Adrenal gland (tissue), 12 donors: ENCODE data around the gene WIPF1. TPM values are rescaled to one million over a fixed set of nuclear protein-coding genes. Genes with fewer than 3 reads are reported as not detected.
A peak's percentile ranks its signal among the peaks of the same experiment; 100 is the strongest.

ENCODE experiments used
- DNase-seq, 7 donors: peaks; one replicate each; pipeline ENCODE4 v3.0.0-alpha.2; 2019 to 2020
- H3K27ac ChIP-seq, 5 donors: fragments of 200-600 bp; sonication (generic) in 4 of 5; 1 replicate in 3 of 5; 2 replicates in 2 of 5; pipeline versions ENCODE4 v1.5.1 to v1.8.0; 2016 to 2020; ENCODE audit warnings: mild to moderate bottlenecking in 1 of 5
- H3K27me3 ChIP-seq: fragments of 200-600 bp; 2 replicates; pipeline ENCODE4 v1.8.0; 2021
- H3K36me3 ChIP-seq, 2 donors: fragments of 200-600 bp; replicated peaks in 1 of 2; 1 replicate in 1 of 2; 2 replicates in 1 of 2; pipeline versions ENCODE4 v1.5.1 to v1.8.0; 2018 to 2022
- H3K4me1 ChIP-seq, 2 donors: fragments of 200-600 bp; replicated peaks in 1 of 2; 1 replicate in 1 of 2; 2 replicates in 1 of 2; pipeline versions ENCODE4 v1.5.1 to v1.8.0; 2018 to 2021
- H3K4me3 ChIP-seq, 4 donors: fragments of 200-600 bp; sonication (generic) in 3 of 4; one replicate each; pipeline ENCODE4 v1.5.1; 2016 to 2018
- H3K9me3 ChIP-seq, 3 donors: fragments of 200-600 bp; sonication (generic) in 1 of 3; replicated peaks in 1 of 3; 1 replicate in 2 of 3; 2 replicates in 1 of 3; pipeline versions ENCODE4 v1.5.1 to v1.8.0; 2016 to 2021
- CTCF ChIP-seq, 6 experiments: fragments of 450-650 bp in 4 of 6; fragments of 200-600 bp in 2 of 6; sonication (generic) in 1 of 6; IDR thresholded peaks; 1 replicate in 5 of 6; 2 replicates in 1 of 6; pipeline versions ENCODE4 v1.5.1 to v1.8.0; 2016 to 2021; ENCODE audit warnings: antibody characterized with exemption in 6 of 6, mild to moderate bottlenecking in 2 of 6, moderate library complexity in 1 of 6
- POLR2A ChIP-seq, 2 donors: fragments of 450-650 bp; IDR thresholded peaks; one replicate each; pipeline ENCODE4 v1.6.1; 2017; ENCODE audit warnings: antibody characterized with exemption in 2 of 2, mild to moderate bottlenecking in 2 of 2, moderate library complexity in 1 of 2
- WGBS, 4 donors: extraction: QIAGEN DNeasy Blood & Tissue Kit in 2 of 4; methylation state at CpG; one replicate each; pipeline versions ENCODE4 v1.1.5 to v1.1.7; 2013 to 2017; 5-methylcytosine and 5-hydroxymethylcytosine counted together
- intact Hi-C, 2 donors: fragments of 100-400 bp; cut with DNase I; formaldehyde crosslinking; loops; one replicate each; pipeline versions ENCODE4 v1.14.1 to v1.15.0; 2022 to 2023
- polyA plus RNA-seq, 3 donors: library from polyadenylated mRNA; stranded (reverse); fragments of 200-250 nt in 2 of 3; fragments of 350-450 nt in 1 of 3; fragmentation: Illumina TruSeq in 1 of 3; extraction: RNeasy Lipid Tissue Mini Kit (QIAGEN cat#74804) in 1 of 3; gene quantifications; one replicate each; pipeline ENCODE4 v1.2.3, GENCODE V29; 2013 to 2014
- total RNA-seq, 9 donors: library from RNA; depleted of rRNA in 4 of 9; stranded (reverse); fragments of >200 nt in 4 of 9; fragments of 120-200 nt in 1 of 9; fragmentation: NEBNext Ultra II Directional in 1 of 9; extraction: Animal tissue kit (Norgen Biotek cat#: 25700) in 1 of 9; gene quantifications; one replicate each; pipeline versions ENCODE4 v1.1.0 to v1.2.4, GENCODE V29; 2013 to 2023
- donor health status: healthy with polysubstance abuse.
- donor health status: Bipolar disorder and iron deficiency.
- donor health status: DM: yes; HTN: yes; CAD: no.
- donor health status: DM: no; HTN: no; CAD: no.
- donor health status: DM: no; HTN: no; CAD: no.
- donor health status: DM: yes; HTN: yes; CAD: no.

The WIPF1 gene
- total and polyA plus RNA-seq, 12 donors: 4.8 to 42.4 (median 24.6) TPM

DNA sequence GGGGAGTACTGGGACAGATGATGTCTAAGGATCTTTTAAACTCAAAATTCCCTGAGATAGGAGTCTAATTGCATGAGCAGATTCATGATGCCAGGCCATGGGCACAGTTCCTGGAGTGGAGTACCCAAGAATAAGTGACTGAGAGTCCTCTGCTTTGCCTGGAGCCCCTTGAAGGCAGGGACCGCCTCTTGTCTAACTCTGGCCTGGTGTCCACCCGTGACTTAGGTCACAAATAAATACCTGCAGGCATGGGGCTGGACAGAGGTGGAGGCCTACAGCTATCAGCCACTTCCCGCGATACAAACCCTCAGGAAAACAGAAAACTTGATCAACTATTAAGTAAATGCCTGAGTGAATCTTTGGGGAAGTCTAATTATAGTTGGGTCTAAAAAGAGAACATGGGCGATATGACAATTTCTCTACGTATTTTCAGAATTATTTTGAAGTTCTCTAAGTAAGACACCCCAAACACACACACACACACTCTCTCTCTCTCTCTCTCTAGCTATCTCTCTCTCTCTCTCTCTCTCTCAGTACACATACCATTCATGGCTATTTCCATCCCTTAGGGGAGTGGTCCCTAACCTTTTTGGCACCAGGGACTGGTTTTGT is 1.8 kb upstream of the WIPF1 start:
- Histone ChIP-seq H3K4me1 (peaks cover 13 to 30% of the 10 kb centered on the region in 2 donors), H3K36me3 (no peaks in the 10 kb centered on the region), H3K27ac (peak overlapping the region in 3 of 5 donors; percentile 31 to 76 (median 59)), H3K4me3 (no peak overlapping the region), H3K27me3 (no peaks in the 10 kb centered on the region), H3K9me3 (no peaks in the 10 kb centered on the region)
- intact Hi-C loops: no loop called here
- TF ChIP-seq CTCF (IDR thresholded peaks at IDR 0.05) (no peak), POLR2A (IDR thresholded peaks at IDR 0.05) (no peak)
- no peak for DNase-seq
- 77 to 90% (median 86%) methylated on average over 6 of the region's 6 CpGs for WGBS, 4 donors

- Histone ChIP-seq H3K27ac (peak overlapping the region; percentile 59 to 84 (median 64)), H3K4me3 (peak overlapping the region in 1 of 4 donors; percentile 51), H3K4me1 (peaks cover 13 to 38% of the 10 kb centered on the region in 2 donors), H3K27me3 (no peaks in the 10 kb centered on the region), H3K9me3 (no peaks in the 10 kb centered on the region), H3K36me3 (no peaks in the 10 kb centered on the region)
- no peak for DNase-seq
- WGBS, 4 donors: 64 to 74% (median 70%) methylated on average over 4 of the region's 4 CpGs
- no peak for TF ChIP-seq CTCF (IDR thresholded peaks at IDR 0.05)
- no peak for TF ChIP-seq POLR2A (IDR thresholded peaks at IDR 0.05)
- intact Hi-C loops: no loop called here
Observed at GRCh38 chr2:174597009-174597344, 627 bp downstream of the WIPF1 start.

DNA sequence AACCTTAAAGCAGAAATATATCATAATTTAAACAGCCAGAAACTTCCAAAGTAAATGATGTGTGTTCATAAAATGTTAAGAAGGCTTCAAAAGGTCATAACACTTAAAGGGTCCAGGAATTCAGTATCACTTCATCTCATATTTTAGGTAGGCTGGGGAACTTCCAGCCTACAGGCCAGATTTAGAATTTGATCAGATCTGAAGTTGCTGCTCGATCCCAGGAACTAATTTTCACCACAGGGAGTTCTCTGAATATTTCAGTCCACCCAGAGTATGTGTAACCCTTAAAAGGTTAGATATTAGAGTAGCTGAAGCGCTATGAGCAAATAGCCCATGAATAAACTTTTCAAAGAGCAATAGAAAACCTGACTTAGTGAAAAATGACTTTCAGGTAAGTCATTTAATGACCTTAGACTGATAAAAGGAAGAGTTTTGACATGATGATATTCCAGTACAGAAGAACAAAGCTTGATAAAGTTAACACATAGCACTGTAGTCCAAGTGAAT is 1.7 kb downstream of the WIPF1 start:
- no peaks in the 10 kb centered on the region for H3K27me3 ChIP-seq
- DNase-seq: no peak
- H3K4me3 ChIP-seq: peak overlapping the region in 1 of 4 donors; percentile 51
- no peak for TF ChIP-seq CTCF (IDR thresholded peaks at IDR 0.05)
- no peak for TF ChIP-seq POLR2A (IDR thresholded peaks at IDR 0.05)
- peaks cover 13 to 38% of the 10 kb centered on the region in 2 donors for H3K4me1 ChIP-seq
- H3K27ac ChIP-seq: peak overlapping the region in 4 of 5 donors; percentile 24 to 82 (median 39)
- H3K36me3 ChIP-seq: no peaks in the 10 kb centered on the region
- WGBS, 4 donors: 56 to 71% (median 62%) methylated on average over 2 of the region's 2 CpGs
- no peaks in the 10 kb centered on the region for H3K9me3 ChIP-seq
- intact Hi-C loops: no loop called here

- no peak for DNase-seq
- Histone ChIP-seq H3K36me3 (no peaks in the 10 kb centered on the region), H3K27ac (peak overlapping the region in 3 of 5 donors; percentile 24 to 82 (median 51)), H3K27me3 (no peaks in the 10 kb centered on the region), H3K4me1 (peaks cover 13 to 41% of the 10 kb centered on the region in 2 donors), H3K4me3 (peak overlapping the region in 1 of 4 donors; percentile 51), H3K9me3 (no peaks in the 10 kb centered on the region)
- TF ChIP-seq POLR2A (IDR thresholded peaks at IDR 0.05) (no peak), CTCF (IDR thresholded peaks at IDR 0.05) (no peak)
- WGBS, 4 donors: 53 to 66% (median 63%) methylated on average over 3 of the region's 3 CpGs
- intact Hi-C loops: no loop called here
Observed at GRCh38 chr2:174595116-174595809, 2.3 kb downstream of the WIPF1 start.
